GM23338 (cell line): ENCODE measurements around the gene C1orf146. TPM values are rescaled to one million over a fixed set of nuclear protein-coding genes. Genes with fewer than 3 reads are reported as not detected.

Source experiments
- ATAC-seq: fragments of 200-7000 bp; cut with Tn5 transposase; 3 replicates; pipeline ENCODE4 v1.9.1; 2020
- DNase-seq: peaks from one replicate; pipeline ENCODE4 v3.0.0-alpha.2; 2015; ENCODE audit warnings: low spot score
- H2AFZ ChIP-seq: fragments of 200-600 bp; sonication (generic); 2 replicates; pipeline ENCODE4 v1.8.0; 2016; ENCODE audit warnings: antibody characterized with exemption, mild to moderate bottlenecking, moderate library complexity
- H3F3A ChIP-seq: fragments of 200-600 bp; sonication (generic); replicated peaks from 2 replicates; pipeline ENCODE4 v1.8.0; 2017; ENCODE audit warnings: antibody characterized with exemption, mixed run types, low read depth
- H3K27ac ChIP-seq: fragments of 200-600 bp; sonication (generic); 2 replicates; pipeline ENCODE4 v1.6.1; 2016; ENCODE audit warnings: low read depth
- H3K27me3 ChIP-seq: fragments of 200-600 bp; sonication (generic); 2 replicates; pipeline ENCODE4 v1.8.0; 2016; ENCODE audit warnings: mild to moderate bottlenecking, mixed run types, moderate library complexity; ENCODE audit not compliant: insufficient read depth
- H3K36me3 ChIP-seq: fragments of 200-600 bp; sonication (generic); 2 replicates; pipeline ENCODE4 v1.8.0; 2016; ENCODE audit warnings: mild to moderate bottlenecking; ENCODE audit not compliant: insufficient read depth
- H3K4me1 ChIP-seq: fragments of 200-600 bp; sonication (generic); 2 replicates; pipeline ENCODE4 v1.8.0; 2016; ENCODE audit warnings: mild to moderate bottlenecking, moderate library complexity; ENCODE audit not compliant: insufficient read depth
- H3K4me2 ChIP-seq: fragments of 200-600 bp; sonication (generic); 2 replicates; pipeline ENCODE4 v1.7.1; 2017; ENCODE audit warnings: mixed run types
- H3K4me3 ChIP-seq: fragments of 200-600 bp; sonication (generic); 2 replicates; pipeline ENCODE4 v1.6.1; 2016; ENCODE audit warnings: mixed run types
- H3K79me2 ChIP-seq: fragments of 200-600 bp; sonication (generic); replicated peaks from 2 replicates; pipeline ENCODE4 v1.8.0; 2017; ENCODE audit warnings: mild to moderate bottlenecking; ENCODE audit not compliant: insufficient read depth
- H3K9me2 ChIP-seq: fragments of 200-600 bp; sonication (generic); 2 replicates; pipeline ENCODE4 v1.8.0; 2017; ENCODE audit not compliant: insufficient read depth
- H4K20me1 ChIP-seq: fragments of 200-600 bp; sonication (generic); replicated peaks from 2 replicates; pipeline ENCODE4 v1.8.0; 2017; ENCODE audit warnings: mild to moderate bottlenecking; ENCODE audit not compliant: insufficient read depth
- H3K27ac Mint-ChIP-seq: 2 replicates; pipeline ENCODE4 v1.8.0; 2020; ENCODE audit warnings: inconsistent platforms, mild to moderate bottlenecking, moderate library complexity, mixed read lengths
- H3K27me3 Mint-ChIP-seq: 3 replicates; pipeline ENCODE4 v1.8.0; 2022; ENCODE audit warnings: low read depth, mild to moderate bottlenecking, moderate library complexity, mixed read lengths, inconsistent platforms; ENCODE audit not compliant: insufficient read depth, poor library complexity
- H3K36me3 Mint-ChIP-seq: 3 replicates; pipeline ENCODE4 v1.8.0; 2021; ENCODE audit warnings: low read depth, mild to moderate bottlenecking, inconsistent platforms, moderate library complexity, mixed read lengths
- H3K4me1 Mint-ChIP-seq: 3 replicates; pipeline ENCODE4 v1.8.0; 2020; ENCODE audit warnings: mild to moderate bottlenecking, inconsistent platforms, mixed read lengths
- H3K4me3 Mint-ChIP-seq: 3 replicates; pipeline ENCODE4 v1.8.0; 2021; ENCODE audit warnings: moderate library complexity, mild to moderate bottlenecking, inconsistent platforms, mixed read lengths
- H3K9me3 Mint-ChIP-seq: 3 replicates; pipeline ENCODE4 v1.8.0; 2020; ENCODE audit warnings: moderate library complexity, mild to moderate bottlenecking, inconsistent platforms, mixed read lengths
- CREB1 ChIP-seq: fragments of 250-450 bp; sonication (Bioruptor Pico); IDR thresholded peaks from 2 replicates; pipeline ENCODE4 v1.5.0; 2020; ENCODE audit warnings: low read depth, mild to moderate bottlenecking, moderate library complexity
- CTCF ChIP-seq, 2 experiments: fragments of 200-600 bp in 1 of 2; sonication (generic) in 1 of 2; conservative IDR thresholded peaks; 2 replicates each; pipeline versions ENCODE4 v1.5.1 to v1.6.1; 2016 to 2017; ENCODE audit warnings: antibody characterized with exemption in 2 of 2, low read depth in 2 of 2, mild to moderate bottlenecking in 2 of 2, moderate library complexity in 1 of 2
- EZH2 ChIP-seq: fragments of 200-600 bp; sonication (generic); IDR thresholded peaks from one replicate; pipeline ENCODE4 v1.8.0; 2017; ENCODE audit warnings: antibody characterized with exemption, mild to moderate bottlenecking, low read depth; ENCODE audit not compliant: unreplicated experiment
- EZH2phosphoT487 ChIP-seq: fragments of 200-600 bp; sonication (generic); IDR thresholded peaks from one replicate; pipeline ENCODE4 v1.8.1; 2018; ENCODE audit warnings: antibody characterized with exemption; ENCODE audit not compliant: unreplicated experiment
- JUNB ChIP-seq: IDR thresholded peaks from one replicate; pipeline ENCODE4 v1.6.1; 2016; ENCODE audit warnings: antibody characterized with exemption; ENCODE audit not compliant: unreplicated experiment
- NANOG ChIP-seq: IDR thresholded peaks from 2 replicates; pipeline ENCODE4 v1.6.1; 2016; ENCODE audit warnings: antibody characterized with exemption, borderline replicate concordance
- POLR2AphosphoS5 ChIP-seq: IDR thresholded peaks from 2 replicates; pipeline ENCODE4 v1.6.1; 2016; ENCODE audit warnings: antibody characterized with exemption, low read depth
- ZNF114 ChIP-seq: fragments of 250-450 bp; sonication (Bioruptor Pico); IDR thresholded peaks from 2 replicates; pipeline ENCODE4 v1.5.0; 2020; ENCODE audit warnings: mild to moderate bottlenecking, moderate library complexity
- ZNF331 ChIP-seq: fragments of 250-450 bp; sonication (Bioruptor Pico); IDR thresholded peaks from 2 replicates; pipeline ENCODE4 v1.5.0; 2020; ENCODE audit warnings: low read depth, mild to moderate bottlenecking, moderate library complexity
- polyA plus RNA-seq: library from polyadenylated mRNA; unstranded; fragments of >200 nt; fragmentation: Nextera tagmentation; extraction: Ambion mirVana; gene quantifications from 2 replicates; pipeline ENCODE4 v1.2.1, GENCODE V29; 2016
- total RNA-seq: library from RNA; depleted of rRNA; stranded (reverse); fragments of >200 nt; shearing (Covaris generic); gene quantifications from 2 replicates; pipeline ENCODE4 v1.2.3, GENCODE V29; 2014
- TF ChIP-seq, protein P1 (sequence below): IDR thresholded peaks from one replicate; pipeline ENCODE4 v1.6.1; 2018; ENCODE audit warnings: antibody characterized with exemption; ENCODE audit not compliant: unreplicated experiment
- TF ChIP-seq, protein P2 (sequence below): IDR thresholded peaks from 2 replicates; pipeline ENCODE4 v1.6.1; 2016; ENCODE audit warnings: antibody characterized with exemption

The C1orf146 gene
- total and polyA plus RNA-seq, 2 experiments from 2014 or later, result not detected

GRCh38 chr1:92188436-92189255 is 29.1 kb upstream of the C1orf146 start:
- no peaks in the 10 kb centered on the region for H3K27me3 ChIP-seq
- Mint-ChIP-seq H3K27ac (no peak overlapping the region), H3K4me3 (no peak overlapping the region)

More at GRCh38 chr1:92188436-92189255, 29.1 kb upstream of the C1orf146 start:
- Histone ChIP-seq H3K79me2 (no peaks in the 10 kb centered on the region), H3F3A (no peaks in the 10 kb centered on the region), H3K4me1 (peaks cover 20% of the 10 kb centered on the region; the same call in 1 of the 2 replicates), H3K4me2 (no peak overlapping the region), H3K36me3 (no peaks in the 10 kb centered on the region), H3K27ac (no peak overlapping the region), H2AFZ (peak overlapping the region; percentile 60; the same call in 1 of the 2 replicates), H4K20me1 (no peaks in the 10 kb centered on the region), H3K4me3 (no peak overlapping the region), H3K9me2 (no peaks in the 10 kb centered on the region)
- TF ChIP-seq ZNF114 (CRISPR knock-in tag) (no peak), CTCF (conservative IDR thresholded peaks at IDR 0.05; ENCODE audit: low read depth in 2 of 2) (no peak), NANOG (no peak), POLR2AphosphoS5 (no peak), EZH2phosphoT487 (no peak), EZH2 (no peak), JUNB (no peak), CREB1 (CRISPR knock-in tag) (no peak), ZNF331 (no peak)
- TF ChIP-seq, protein P1, sequence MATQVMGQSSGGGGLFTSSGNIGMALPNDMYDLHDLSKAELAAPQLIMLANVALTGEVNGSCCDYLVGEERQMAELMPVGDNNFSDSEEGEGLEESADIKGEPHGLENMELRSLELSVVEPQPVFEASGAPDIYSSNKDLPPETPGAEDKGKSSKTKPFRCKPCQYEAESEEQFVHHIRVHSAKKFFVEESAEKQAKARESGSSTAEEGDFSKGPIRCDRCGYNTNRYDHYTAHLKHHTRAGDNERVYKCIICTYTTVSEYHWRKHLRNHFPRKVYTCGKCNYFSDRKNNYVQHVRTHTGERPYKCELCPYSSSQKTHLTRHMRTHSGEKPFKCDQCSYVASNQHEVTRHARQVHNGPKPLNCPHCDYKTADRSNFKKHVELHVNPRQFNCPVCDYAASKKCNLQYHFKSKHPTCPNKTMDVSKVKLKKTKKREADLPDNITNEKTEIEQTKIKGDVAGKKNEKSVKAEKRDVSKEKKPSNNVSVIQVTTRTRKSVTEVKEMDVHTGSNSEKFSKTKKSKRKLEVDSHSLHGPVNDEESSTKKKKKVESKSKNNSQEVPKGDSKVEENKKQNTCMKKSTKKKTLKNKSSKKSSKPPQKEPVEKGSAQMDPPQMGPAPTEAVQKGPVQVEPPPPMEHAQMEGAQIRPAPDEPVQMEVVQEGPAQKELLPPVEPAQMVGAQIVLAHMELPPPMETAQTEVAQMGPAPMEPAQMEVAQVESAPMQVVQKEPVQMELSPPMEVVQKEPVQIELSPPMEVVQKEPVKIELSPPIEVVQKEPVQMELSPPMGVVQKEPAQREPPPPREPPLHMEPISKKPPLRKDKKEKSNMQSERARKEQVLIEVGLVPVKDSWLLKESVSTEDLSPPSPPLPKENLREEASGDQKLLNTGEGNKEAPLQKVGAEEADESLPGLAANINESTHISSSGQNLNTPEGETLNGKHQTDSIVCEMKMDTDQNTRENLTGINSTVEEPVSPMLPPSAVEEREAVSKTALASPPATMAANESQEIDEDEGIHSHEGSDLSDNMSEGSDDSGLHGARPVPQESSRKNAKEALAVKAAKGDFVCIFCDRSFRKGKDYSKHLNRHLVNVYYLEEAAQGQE, result no peak
- TF ChIP-seq, protein P2, sequence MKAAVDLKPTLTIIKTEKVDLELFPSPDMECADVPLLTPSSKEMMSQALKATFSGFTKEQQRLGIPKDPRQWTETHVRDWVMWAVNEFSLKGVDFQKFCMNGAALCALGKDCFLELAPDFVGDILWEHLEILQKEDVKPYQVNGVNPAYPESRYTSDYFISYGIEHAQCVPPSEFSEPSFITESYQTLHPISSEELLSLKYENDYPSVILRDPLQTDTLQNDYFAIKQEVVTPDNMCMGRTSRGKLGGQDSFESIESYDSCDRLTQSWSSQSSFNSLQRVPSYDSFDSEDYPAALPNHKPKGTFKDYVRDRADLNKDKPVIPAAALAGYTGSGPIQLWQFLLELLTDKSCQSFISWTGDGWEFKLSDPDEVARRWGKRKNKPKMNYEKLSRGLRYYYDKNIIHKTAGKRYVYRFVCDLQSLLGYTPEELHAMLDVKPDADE, result no peak
- no peak for ATAC-seq
- Mint-ChIP-seq H3K4me1 (peaks cover 23% of the 10 kb centered on the region), H3K36me3 (no peaks in the 10 kb centered on the region), H3K9me3 (no peaks in the 10 kb centered on the region), H3K27me3 (no peaks in the 10 kb centered on the region)
- no peak for DNase-seq
